Mesothelial cell of epicardium (in vitro differentiated cells): ENCODE results near the gene LRRC36. TPM values are rescaled to one million over a fixed set of nuclear protein-coding genes. Genes with fewer than 3 reads are reported as not detected.

Experiments
- DNase-seq, 2 experiments: peaks; one replicate each; pipeline ENCODE4 v3.0.0; 2021; ENCODE audit warnings: low spot score in 2 of 2; ENCODE audit not compliant: unreplicated experiment in 2 of 2
- H3K27ac Mint-ChIP-seq: 2 replicates; pipeline ENCODE4 v1.8.0; 2021; ENCODE audit warnings: mixed read lengths
- H3K27me3 Mint-ChIP-seq: 2 replicates; pipeline ENCODE4 v1.8.0; 2021; ENCODE audit warnings: low read depth, mixed read lengths
- H3K36me3 Mint-ChIP-seq: 2 replicates; pipeline ENCODE4 v1.8.0; 2021; ENCODE audit warnings: mixed read lengths
- H3K4me1 Mint-ChIP-seq: 2 replicates; pipeline ENCODE4 v1.8.0; 2021; ENCODE audit warnings: mixed read lengths
- H3K4me3 Mint-ChIP-seq: 2 replicates; pipeline ENCODE4 v1.8.0; 2021; ENCODE audit warnings: mild to moderate bottlenecking, moderate library complexity, mixed read lengths
- H3K9me3 Mint-ChIP-seq: 2 replicates; pipeline ENCODE4 v1.8.0; 2021; ENCODE audit warnings: mixed read lengths
- total RNA-seq: library from RNA; stranded (reverse); gene quantifications from 3 replicates; pipeline ENCODE4 v1.2.1, GENCODE V29; 2021
- TF ChIP-seq, protein P1 (sequence below): fragments of 200-600 bp; sonication (generic); IDR thresholded peaks from one replicate; pipeline ENCODE4 v1.5.0; 2021; ENCODE audit warnings: antibody characterized with exemption; ENCODE audit not compliant: unreplicated experiment

The LRRC36 gene
- total RNA-seq, 1 donor from 2014 or later, result 0.20 TPM

DNA sequence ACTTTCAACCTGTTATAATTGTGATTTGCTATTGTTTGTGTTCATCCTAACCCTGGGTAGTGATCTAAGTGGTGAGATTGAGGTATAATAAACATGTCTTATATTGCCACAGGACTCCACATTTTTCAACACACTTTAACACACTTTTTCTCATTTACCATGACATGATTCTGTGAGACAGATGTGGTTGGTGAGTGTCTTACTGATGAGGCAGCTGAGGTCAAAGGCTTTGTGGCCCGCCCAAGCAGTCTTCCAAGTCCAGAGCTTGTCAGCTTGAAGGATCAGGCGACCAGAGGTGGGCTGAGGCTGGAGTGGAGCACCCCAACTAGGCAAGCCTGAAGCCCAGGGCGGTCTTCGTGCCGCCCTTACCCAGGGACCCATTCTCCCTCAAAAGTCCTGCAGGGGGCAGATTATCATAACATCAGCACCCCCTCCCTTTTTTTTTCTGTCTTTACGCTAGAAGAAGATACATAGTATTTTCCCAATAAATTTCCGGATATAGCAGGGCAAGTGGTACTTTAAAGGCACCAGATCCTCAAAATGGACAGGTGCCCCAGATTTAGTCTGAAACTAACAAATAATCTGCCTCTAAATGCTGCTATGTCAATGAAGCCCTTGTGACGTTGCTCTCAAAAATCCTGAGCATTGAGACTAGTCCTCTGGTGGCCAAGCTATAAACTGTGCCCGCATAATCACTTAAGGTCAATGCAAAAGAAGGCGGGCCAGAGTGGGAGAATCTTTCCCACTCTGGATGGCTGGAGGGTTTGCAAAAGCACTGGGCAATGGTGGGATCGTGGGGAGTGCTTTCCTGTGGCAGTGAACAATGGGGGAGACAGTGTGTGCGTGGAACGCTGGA lies 21.2 kb upstream of the LRRC36 start:
- H3K4me3 Mint-ChIP-seq, result no peak overlapping the region

DNA sequence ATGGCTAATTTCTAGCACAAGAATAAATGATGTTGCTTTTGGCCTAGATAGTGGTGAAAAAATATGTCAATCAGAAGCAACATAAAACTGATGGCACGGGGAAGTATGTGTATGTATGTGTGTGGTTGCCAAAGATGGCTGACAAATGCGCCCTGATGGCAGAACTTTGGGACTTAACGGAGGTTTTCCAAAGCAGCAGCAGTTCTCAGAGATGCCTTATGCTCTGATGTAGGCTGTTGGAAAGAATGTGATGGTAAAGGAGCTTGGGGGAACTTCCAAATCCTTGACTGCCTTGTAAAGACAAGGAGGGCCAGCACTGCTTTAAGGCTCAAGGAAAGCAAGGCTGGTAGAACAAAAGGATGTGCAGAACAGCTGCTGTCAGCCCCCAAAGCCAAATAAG lies 16.1 kb upstream of the LRRC36 start:
- TF ChIP-seq, protein P1, sequence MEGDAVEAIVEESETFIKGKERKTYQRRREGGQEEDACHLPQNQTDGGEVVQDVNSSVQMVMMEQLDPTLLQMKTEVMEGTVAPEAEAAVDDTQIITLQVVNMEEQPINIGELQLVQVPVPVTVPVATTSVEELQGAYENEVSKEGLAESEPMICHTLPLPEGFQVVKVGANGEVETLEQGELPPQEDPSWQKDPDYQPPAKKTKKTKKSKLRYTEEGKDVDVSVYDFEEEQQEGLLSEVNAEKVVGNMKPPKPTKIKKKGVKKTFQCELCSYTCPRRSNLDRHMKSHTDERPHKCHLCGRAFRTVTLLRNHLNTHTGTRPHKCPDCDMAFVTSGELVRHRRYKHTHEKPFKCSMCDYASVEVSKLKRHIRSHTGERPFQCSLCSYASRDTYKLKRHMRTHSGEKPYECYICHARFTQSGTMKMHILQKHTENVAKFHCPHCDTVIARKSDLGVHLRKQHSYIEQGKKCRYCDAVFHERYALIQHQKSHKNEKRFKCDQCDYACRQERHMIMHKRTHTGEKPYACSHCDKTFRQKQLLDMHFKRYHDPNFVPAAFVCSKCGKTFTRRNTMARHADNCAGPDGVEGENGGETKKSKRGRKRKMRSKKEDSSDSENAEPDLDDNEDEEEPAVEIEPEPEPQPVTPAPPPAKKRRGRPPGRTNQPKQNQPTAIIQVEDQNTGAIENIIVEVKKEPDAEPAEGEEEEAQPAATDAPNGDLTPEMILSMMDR, result no peak
- no peak overlapping the region for H3K27ac Mint-ChIP-seq
- no peaks in the 10 kb centered on the region for H3K9me3 Mint-ChIP-seq
- DNase-seq, result no peak
- H3K4me1 Mint-ChIP-seq, result peaks cover 12% of the 10 kb centered on the region
- no peak overlapping the region for H3K4me3 Mint-ChIP-seq
- H3K36me3 Mint-ChIP-seq, result no peaks in the 10 kb centered on the region
- H3K27me3 Mint-ChIP-seq, result peaks cover 4% of the 10 kb centered on the region

More for the DNA sequence above, 21.2 kb upstream of the LRRC36 start:
- DNase-seq, result no peak
- TF ChIP-seq, protein P1, result no peak
- peaks cover 4% of the 10 kb centered on the region for H3K27me3 Mint-ChIP-seq
- peaks cover 11% of the 10 kb centered on the region for H3K4me1 Mint-ChIP-seq
- H3K27ac Mint-ChIP-seq, result no peak overlapping the region
- no peaks in the 10 kb centered on the region for H3K9me3 Mint-ChIP-seq
- no peaks in the 10 kb centered on the region for H3K36me3 Mint-ChIP-seq

GRCh38 chr16:67311607-67312488 lies 14.8 kb upstream of the LRRC36 start:
- Mint-ChIP-seq H3K9me3 (no peaks in the 10 kb centered on the region), H3K36me3 (no peaks in the 10 kb centered on the region), H3K27me3 (peaks cover 4% of the 10 kb centered on the region), H3K4me1 (peaks cover 12% of the 10 kb centered on the region), H3K27ac (peak overlapping the region; percentile 68), H3K4me3 (no peak overlapping the region)
- TF ChIP-seq, protein P1, result no peak
- no peak for DNase-seq

GRCh38 chr16:67312719-67313118 lies 13.9 kb upstream of the LRRC36 start:
- H3K36me3 Mint-ChIP-seq, result no peaks in the 10 kb centered on the region
- peaks cover 12% of the 10 kb centered on the region for H3K4me1 Mint-ChIP-seq
- peaks cover 7% of the 10 kb centered on the region for H3K27me3 Mint-ChIP-seq
- TF ChIP-seq, protein P1, result no peak
- H3K4me3 Mint-ChIP-seq, result no peak overlapping the region
- H3K27ac Mint-ChIP-seq, result no peak overlapping the region
- DNase-seq, result no peak
- H3K9me3 Mint-ChIP-seq, result no peaks in the 10 kb centered on the region

- H3K27ac Mint-ChIP-seq, result no peak overlapping the region
- H3K9me3 Mint-ChIP-seq, result no peaks in the 10 kb centered on the region
- H3K36me3 Mint-ChIP-seq, result no peaks in the 10 kb centered on the region
- TF ChIP-seq, protein P1, result no peak
- H3K4me1 Mint-ChIP-seq, result no peaks in the 10 kb centered on the region
- peaks cover 51% of the 10 kb centered on the region for H3K27me3 Mint-ChIP-seq
- no peak for DNase-seq
- H3K4me3 Mint-ChIP-seq, result no peak overlapping the region
These were observed 8.8 kb upstream of the LRRC36 start for GRCh38 chr16:67317853-67318252.
